Measurements from ENCODE around the gene AGL. TPM values are rescaled to one million over a fixed set of nuclear protein-coding genes. Genes with fewer than 3 reads are reported as not detected.

Gene AGL
- total and polyA plus RNA-seq, 10 of the 15 experiments (the other 5 are each of a cell fraction or from before 2014, with no cell fraction given) = 5.6 to 21.6 (median 13.7) TPM

DNA sequence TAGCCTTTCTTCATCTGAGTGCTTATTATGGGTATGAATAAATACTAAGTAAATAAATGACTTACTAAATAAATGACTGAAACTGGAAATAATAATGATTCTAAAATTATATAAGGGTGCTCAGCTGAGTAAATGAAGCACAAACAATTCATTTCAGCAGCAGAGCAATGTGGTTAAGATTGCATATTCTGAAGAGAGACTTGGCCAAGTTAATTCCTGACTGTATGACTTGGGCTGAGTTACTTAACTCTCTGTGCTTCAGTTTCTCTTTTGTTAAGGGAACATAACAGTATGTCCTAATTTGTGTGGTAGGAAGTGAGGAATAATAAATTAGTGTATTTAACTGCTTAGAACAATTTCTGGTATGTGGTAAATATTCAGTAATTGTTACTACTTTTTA is 19.1 kb downstream of the AGL start:
- FAIRE-seq (no peak), ATAC-seq (no peak)
- no TSS peak for BruUV-seq (replicated peaks)

More for the DNA sequence above, 19.1 kb downstream of the AGL start:
- RAD21 ChIA-PET (ENCODE audit: unreplicated experiment) = no interaction called here
- no peak overlapping the region for H3K4me3 ChIP-seq
- no peaks in the 10 kb centered on the region for H3K79me2 ChIP-seq (ENCODE audit: control insufficient read depth, insufficient read depth, low read length)
- POLR2A ChIA-PET = interaction anchor here (0.7 kb wide), 1 partner anchor 343 kb away, joined by 3 read pairs; no protein-coding TSS in a partner anchor
- H3K36me3 ChIP-seq (ENCODE audit: control insufficient read depth in 2 of 2, insufficient read depth in 2 of 2, low read length in 1 of 2) = peaks cover 0 to 5% of the 10 kb centered on the region in 2 experiments; a peak in 1 of 4 replicates
- H3K27me3 ChIP-seq (replicated peaks in 1 of 2; ENCODE audit: control insufficient read depth in 2 of 2, insufficient read depth in 2 of 2, low read length in 1 of 2) = no peaks in the 10 kb centered on the region
- no peak overlapping the region for H3K4me2 ChIP-seq (ENCODE audit: control insufficient read depth, insufficient read depth)
- SMC1A ChIA-PET (ENCODE audit: uncharacterized antibody, unreplicated experiment) = interaction anchor here (1.6 to 2.2 kb wide), 2 partner anchors 8 to 18 kb away, joined by 7 to 8 read pairs; no protein-coding TSS in a partner anchor
- in situ Hi-C loops (cut with MboI) (no loop called here), intact Hi-C loops (cut with micrococcal nuclease; ENCODE audit: unreplicated experiment) (no loop called here)
- H3K9me3 ChIP-seq (replicated peaks; ENCODE audit: control insufficient read depth, insufficient read depth, low read length) = no peaks in the 10 kb centered on the region
- H3K4me1 ChIP-seq (ENCODE audit: control insufficient read depth, insufficient read depth, low read length) = no peaks in the 10 kb centered on the region
- no peaks in the 10 kb centered on the region for H4K20me1 ChIP-seq (ENCODE audit: control insufficient read depth, insufficient read depth)
- CTCF ChIA-PET = no interaction called here
- no peak overlapping the region for H2AFZ ChIP-seq (ENCODE audit: control insufficient read depth, low read depth, low read length)
- H3K9ac ChIP-seq (ENCODE audit: control insufficient read depth, insufficient read depth, low read length) = no peak overlapping the region
- no peak for DNase-seq (ENCODE audit: low read depth, low spot score)
- H3K27ac ChIP-seq (ENCODE audit: control insufficient read depth, insufficient read depth) = no peak overlapping the region
- TF ChIP-seq, protein P1, sequence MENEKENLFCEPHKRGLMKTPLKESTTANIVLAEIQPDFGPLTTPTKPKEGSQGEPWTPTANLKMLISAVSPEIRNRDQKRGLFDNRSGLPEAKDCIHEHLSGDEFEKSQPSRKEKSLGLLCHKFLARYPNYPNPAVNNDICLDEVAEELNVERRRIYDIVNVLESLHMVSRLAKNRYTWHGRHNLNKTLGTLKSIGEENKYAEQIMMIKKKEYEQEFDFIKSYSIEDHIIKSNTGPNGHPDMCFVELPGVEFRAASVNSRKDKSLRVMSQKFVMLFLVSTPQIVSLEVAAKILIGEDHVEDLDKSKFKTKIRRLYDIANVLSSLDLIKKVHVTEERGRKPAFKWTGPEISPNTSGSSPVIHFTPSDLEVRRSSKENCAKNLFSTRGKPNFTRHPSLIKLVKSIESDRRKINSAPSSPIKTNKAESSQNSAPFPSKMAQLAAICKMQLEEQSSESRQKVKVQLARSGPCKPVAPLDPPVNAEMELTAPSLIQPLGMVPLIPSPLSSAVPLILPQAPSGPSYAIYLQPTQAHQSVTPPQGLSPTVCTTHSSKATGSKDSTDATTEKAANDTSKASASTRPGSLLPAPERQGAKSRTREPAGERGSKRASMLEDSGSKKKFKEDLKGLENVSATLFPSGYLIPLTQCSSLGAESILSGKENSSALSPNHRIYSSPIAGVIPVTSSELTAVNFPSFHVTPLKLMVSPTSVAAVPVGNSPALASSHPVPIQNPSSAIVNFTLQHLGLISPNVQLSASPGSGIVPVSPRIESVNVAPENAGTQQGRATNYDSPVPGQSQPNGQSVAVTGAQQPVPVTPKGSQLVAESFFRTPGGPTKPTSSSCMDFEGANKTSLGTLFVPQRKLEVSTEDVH (IDR thresholded peaks at IDR 0.05; ENCODE audit: low read depth, partially characterized antibody) = no peak
- TF ChIP-seq EGR1 (IDR thresholded peaks at IDR 0.05; ENCODE audit: borderline replicate concordance in 1 of 2, low read depth in 2 of 2, low read length in 2 of 2) (no peak), BHLHE40 (IDR thresholded peaks at IDR 0.05; ENCODE audit: borderline replicate concordance in 1 of 2, low read depth in 2 of 2, low read length in 1 of 2) (no peak), ZZZ3 (IDR thresholded peaks at IDR 0.05; ENCODE audit: control insufficient read depth, insufficient read length, low read depth) (no peak), NR2C2 (IDR thresholded peaks at IDR 0.05; ENCODE audit: borderline replicate concordance, control insufficient read depth, insufficient read length, low read depth) (no peak), CEBPB (IDR thresholded peaks at IDR 0.05; ENCODE audit: borderline replicate concordance in 1 of 2, low read depth in 2 of 2, low read length in 2 of 2) (no peak), GATAD2B (conservative IDR thresholded peaks at IDR 0.05; ENCODE audit: low read depth) (no peak), CBFB (IDR thresholded peaks at IDR 0.05; ENCODE audit: low read depth) (no peak)
- TF ChIP-seq, protein P2, sequence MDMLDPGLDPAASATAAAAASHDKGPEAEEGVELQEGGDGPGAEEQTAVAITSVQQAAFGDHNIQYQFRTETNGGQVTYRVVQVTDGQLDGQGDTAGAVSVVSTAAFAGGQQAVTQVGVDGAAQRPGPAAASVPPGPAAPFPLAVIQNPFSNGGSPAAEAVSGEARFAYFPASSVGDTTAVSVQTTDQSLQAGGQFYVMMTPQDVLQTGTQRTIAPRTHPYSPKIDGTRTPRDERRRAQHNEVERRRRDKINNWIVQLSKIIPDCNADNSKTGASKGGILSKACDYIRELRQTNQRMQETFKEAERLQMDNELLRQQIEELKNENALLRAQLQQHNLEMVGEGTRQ (IDR thresholded peaks at IDR 0.05; ENCODE audit: borderline replicate concordance, low read depth, low read length) = no peak
- TF ChIP-seq, protein P3, sequence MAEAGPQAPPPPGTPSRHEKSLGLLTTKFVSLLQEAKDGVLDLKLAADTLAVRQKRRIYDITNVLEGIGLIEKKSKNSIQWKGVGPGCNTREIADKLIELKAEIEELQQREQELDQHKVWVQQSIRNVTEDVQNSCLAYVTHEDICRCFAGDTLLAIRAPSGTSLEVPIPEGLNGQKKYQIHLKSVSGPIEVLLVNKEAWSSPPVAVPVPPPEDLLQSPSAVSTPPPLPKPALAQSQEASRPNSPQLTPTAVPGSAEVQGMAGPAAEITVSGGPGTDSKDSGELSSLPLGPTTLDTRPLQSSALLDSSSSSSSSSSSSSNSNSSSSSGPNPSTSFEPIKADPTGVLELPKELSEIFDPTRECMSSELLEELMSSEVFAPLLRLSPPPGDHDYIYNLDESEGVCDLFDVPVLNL (IDR thresholded peaks at IDR 0.05; ENCODE audit: low read depth, low read length) = no peak
- TF ChIP-seq, protein P4, sequence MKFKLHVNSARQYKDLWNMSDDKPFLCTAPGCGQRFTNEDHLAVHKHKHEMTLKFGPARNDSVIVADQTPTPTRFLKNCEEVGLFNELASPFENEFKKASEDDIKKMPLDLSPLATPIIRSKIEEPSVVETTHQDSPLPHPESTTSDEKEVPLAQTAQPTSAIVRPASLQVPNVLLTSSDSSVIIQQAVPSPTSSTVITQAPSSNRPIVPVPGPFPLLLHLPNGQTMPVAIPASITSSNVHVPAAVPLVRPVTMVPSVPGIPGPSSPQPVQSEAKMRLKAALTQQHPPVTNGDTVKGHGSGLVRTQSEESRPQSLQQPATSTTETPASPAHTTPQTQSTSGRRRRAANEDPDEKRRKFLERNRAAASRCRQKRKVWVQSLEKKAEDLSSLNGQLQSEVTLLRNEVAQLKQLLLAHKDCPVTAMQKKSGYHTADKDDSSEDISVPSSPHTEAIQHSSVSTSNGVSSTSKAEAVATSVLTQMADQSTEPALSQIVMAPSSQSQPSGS (IDR thresholded peaks at IDR 0.05; ENCODE audit: low read length) = no peak
- TF ChIP-seq, protein P5, sequence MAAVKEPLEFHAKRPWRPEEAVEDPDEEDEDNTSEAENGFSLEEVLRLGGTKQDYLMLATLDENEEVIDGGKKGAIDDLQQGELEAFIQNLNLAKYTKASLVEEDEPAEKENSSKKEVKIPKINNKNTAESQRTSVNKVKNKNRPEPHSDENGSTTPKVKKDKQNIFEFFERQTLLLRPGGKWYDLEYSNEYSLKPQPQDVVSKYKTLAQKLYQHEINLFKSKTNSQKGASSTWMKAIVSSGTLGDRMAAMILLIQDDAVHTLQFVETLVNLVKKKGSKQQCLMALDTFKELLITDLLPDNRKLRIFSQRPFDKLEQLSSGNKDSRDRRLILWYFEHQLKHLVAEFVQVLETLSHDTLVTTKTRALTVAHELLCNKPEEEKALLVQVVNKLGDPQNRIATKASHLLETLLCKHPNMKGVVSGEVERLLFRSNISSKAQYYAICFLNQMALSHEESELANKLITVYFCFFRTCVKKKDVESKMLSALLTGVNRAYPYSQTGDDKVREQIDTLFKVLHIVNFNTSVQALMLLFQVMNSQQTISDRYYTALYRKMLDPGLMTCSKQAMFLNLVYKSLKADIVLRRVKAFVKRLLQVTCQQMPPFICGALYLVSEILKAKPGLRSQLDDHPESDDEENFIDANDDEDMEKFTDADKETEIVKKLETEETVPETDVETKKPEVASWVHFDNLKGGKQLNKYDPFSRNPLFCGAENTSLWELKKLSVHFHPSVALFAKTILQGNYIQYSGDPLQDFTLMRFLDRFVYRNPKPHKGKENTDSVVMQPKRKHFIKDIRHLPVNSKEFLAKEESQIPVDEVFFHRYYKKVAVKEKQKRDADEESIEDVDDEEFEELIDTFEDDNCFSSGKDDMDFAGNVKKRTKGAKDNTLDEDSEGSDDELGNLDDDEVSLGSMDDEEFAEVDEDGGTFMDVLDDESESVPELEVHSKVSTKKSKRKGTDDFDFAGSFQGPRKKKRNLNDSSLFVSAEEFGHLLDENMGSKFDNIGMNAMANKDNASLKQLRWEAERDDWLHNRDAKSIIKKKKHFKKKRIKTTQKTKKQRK (IDR thresholded peaks at IDR 0.05; ENCODE audit: low read depth, low read length) = no peak

All from GM12878 (cell line).